ENCODE measurements around the gene KCNH1. TPM values are rescaled to one million over a fixed set of nuclear protein-coding genes. Genes with fewer than 3 reads are reported as not detected.

The KCNH1 gene
- total RNA-seq, 1 experiment from 2014 or later, result not detected

GRCh38 chr1:210690236-210690635, 443.7 kb downstream of the KCNH1 start:
- Histone ChIP-seq H3K9me3 (ENCODE audit: low read depth, low read length, poor library complexity, severe bottlenecking) (no peaks in the 10 kb centered on the region), H3K4me3 (ENCODE audit: low read depth, low read length, poor library complexity, severe bottlenecking) (no peak overlapping the region), H3K27me3 (replicated peaks; ENCODE audit: insufficient read depth, low read depth, low read length, poor library complexity) (peaks cover 13% of the 10 kb centered on the region), H3K27ac (ENCODE audit: low read depth, low read length, poor library complexity, severe bottlenecking) (no peak overlapping the region), H3K36me3 (ENCODE audit: insufficient read depth, low read length, poor library complexity, severe bottlenecking) (no peaks in the 10 kb centered on the region), H3K4me1 (ENCODE audit: insufficient read depth, low read length, poor library complexity, severe bottlenecking) (no peaks in the 10 kb centered on the region)
- TF ChIP-seq, protein P1, sequence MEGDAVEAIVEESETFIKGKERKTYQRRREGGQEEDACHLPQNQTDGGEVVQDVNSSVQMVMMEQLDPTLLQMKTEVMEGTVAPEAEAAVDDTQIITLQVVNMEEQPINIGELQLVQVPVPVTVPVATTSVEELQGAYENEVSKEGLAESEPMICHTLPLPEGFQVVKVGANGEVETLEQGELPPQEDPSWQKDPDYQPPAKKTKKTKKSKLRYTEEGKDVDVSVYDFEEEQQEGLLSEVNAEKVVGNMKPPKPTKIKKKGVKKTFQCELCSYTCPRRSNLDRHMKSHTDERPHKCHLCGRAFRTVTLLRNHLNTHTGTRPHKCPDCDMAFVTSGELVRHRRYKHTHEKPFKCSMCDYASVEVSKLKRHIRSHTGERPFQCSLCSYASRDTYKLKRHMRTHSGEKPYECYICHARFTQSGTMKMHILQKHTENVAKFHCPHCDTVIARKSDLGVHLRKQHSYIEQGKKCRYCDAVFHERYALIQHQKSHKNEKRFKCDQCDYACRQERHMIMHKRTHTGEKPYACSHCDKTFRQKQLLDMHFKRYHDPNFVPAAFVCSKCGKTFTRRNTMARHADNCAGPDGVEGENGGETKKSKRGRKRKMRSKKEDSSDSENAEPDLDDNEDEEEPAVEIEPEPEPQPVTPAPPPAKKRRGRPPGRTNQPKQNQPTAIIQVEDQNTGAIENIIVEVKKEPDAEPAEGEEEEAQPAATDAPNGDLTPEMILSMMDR (conservative IDR thresholded peaks at IDR 0.05; ENCODE audit: low read depth, low read length), result no peak
- no peak for TF ChIP-seq EZH2 (IDR thresholded peaks at IDR 0.05; ENCODE audit: borderline replicate concordance, low read depth, low read length, poor library complexity, severe bottlenecking)
- ChIA-PET CTCF (no interaction called here), POLR2A (ENCODE audit: low non-redundant PET) (no interaction called here)
- DNase-seq (ENCODE audit: low spot score), result no peak
- intact Hi-C loops (cut with micrococcal nuclease; ENCODE audit: unreplicated experiment), result no loop called here
- no TSS peak for BruUV-seq (replicated peaks)

GRCh38 chr1:210689826-210690225, 444.1 kb downstream of the KCNH1 start:
- H3K27ac ChIP-seq (ENCODE audit: low read depth, low read length, poor library complexity, severe bottlenecking), result no peak overlapping the region
- H3K36me3 ChIP-seq (ENCODE audit: insufficient read depth, low read length, poor library complexity, severe bottlenecking), result no peaks in the 10 kb centered on the region
- TF ChIP-seq, protein P1 (conservative IDR thresholded peaks at IDR 0.05; ENCODE audit: low read depth, low read length), result no peak
- TF ChIP-seq EZH2 (IDR thresholded peaks at IDR 0.05; ENCODE audit: borderline replicate concordance, low read depth, low read length, poor library complexity, severe bottlenecking), result no peak
- ChIA-PET CTCF (no interaction called here), POLR2A (ENCODE audit: low non-redundant PET) (no interaction called here)
- BruUV-seq (replicated peaks), result no TSS peak
- no peaks in the 10 kb centered on the region for H3K9me3 ChIP-seq (ENCODE audit: low read depth, low read length, poor library complexity, severe bottlenecking)
- no peak overlapping the region for H3K4me3 ChIP-seq (ENCODE audit: low read depth, low read length, poor library complexity, severe bottlenecking)
- no peaks in the 10 kb centered on the region for H3K4me1 ChIP-seq (ENCODE audit: insufficient read depth, low read length, poor library complexity, severe bottlenecking)
- peaks cover 11% of the 10 kb centered on the region for H3K27me3 ChIP-seq (replicated peaks; ENCODE audit: insufficient read depth, low read depth, low read length, poor library complexity)
- intact Hi-C loops (cut with micrococcal nuclease; ENCODE audit: unreplicated experiment), result no loop called here
- no peak for DNase-seq (ENCODE audit: low spot score)

DNA sequence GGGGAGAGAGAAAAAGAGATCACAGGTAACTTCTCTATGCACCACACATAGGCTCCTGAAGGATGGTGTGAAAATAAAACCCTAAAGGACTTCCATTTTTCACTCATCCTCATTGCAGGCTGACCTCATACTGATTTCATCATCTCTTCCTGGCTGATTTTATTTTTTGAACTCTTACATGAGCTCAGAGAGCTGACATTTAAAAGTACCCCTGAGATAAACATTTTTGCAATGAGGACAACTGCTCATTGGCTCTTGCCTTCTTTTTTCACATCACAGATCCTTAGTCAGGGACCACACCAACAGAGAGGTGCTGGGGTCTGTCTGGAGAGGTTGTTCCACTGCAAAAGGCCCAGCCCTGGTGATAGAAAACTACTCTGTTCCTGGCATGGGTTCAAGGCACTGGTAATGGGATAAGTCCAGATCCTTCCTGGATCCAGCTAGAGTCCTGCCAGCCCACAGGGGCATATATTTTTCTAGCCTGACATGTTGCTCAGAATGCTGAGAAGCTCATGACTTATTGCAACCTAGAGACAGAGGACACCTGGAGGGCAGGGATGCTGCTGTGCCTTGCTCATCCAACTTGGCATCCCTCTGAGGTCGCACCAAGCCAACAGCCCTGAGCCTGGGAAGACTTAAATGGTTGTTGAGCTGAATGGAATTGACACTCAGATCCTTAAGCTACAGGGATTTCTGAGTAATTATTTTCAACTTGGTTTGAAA, 445.3 kb downstream of the KCNH1 start:
- H3K36me3 ChIP-seq (ENCODE audit: insufficient read depth, low read length, poor library complexity, severe bottlenecking), result no peaks in the 10 kb centered on the region
- no peaks in the 10 kb centered on the region for H3K4me1 ChIP-seq (ENCODE audit: insufficient read depth, low read length, poor library complexity, severe bottlenecking)
- ChIA-PET POLR2A (ENCODE audit: low non-redundant PET) (no interaction called here), CTCF (no interaction called here)
- H3K9me3 ChIP-seq (ENCODE audit: low read depth, low read length, poor library complexity, severe bottlenecking), result no peaks in the 10 kb centered on the region
- no peak for DNase-seq (ENCODE audit: low spot score)
- H3K27ac ChIP-seq (ENCODE audit: low read depth, low read length, poor library complexity, severe bottlenecking), result no peak overlapping the region
- TF ChIP-seq, protein P1 (conservative IDR thresholded peaks at IDR 0.05; ENCODE audit: low read depth, low read length), result no peak
- no peak for TF ChIP-seq EZH2 (IDR thresholded peaks at IDR 0.05; ENCODE audit: borderline replicate concordance, low read depth, low read length, poor library complexity, severe bottlenecking)
- H3K27me3 ChIP-seq (replicated peaks; ENCODE audit: insufficient read depth, low read depth, low read length, poor library complexity), result peaks cover 9% of the 10 kb centered on the region
- intact Hi-C loops (cut with micrococcal nuclease; ENCODE audit: unreplicated experiment), result no loop called here
- BruUV-seq (replicated peaks), result no TSS peak
- no peak overlapping the region for H3K4me3 ChIP-seq (ENCODE audit: low read depth, low read length, poor library complexity, severe bottlenecking)

Data from A673 (cell line).